ENCODE measurements around the gene TCHHL1.
"Not testable (repeated sequence)": the region's sequence is repeated elsewhere in the genome, so short reads cannot be mapped to it uniquely, and the experiment has no call there.

TCHHL1 gene

DNA sequence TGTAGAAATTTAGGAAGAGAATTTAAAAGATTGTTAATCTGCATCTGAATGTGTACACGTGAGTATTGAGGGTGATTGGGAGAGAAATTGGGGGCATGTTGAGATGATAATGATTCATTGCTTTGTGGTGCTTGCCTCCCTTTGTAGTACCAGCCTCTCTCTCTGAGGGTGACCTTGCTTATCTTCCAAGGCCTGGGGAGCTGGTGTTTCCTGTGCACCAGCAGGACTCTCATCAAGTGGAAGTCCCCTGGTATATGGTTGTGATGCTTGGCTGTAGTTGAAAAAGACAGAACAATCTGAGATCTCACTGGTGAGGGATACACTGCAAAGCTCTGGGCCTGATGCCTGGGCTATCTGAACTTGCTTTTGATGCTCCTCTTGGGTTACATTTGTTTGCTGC, 4.0 kb downstream of the TCHHL1 start:
- no peak for DNase-seq

DNA sequence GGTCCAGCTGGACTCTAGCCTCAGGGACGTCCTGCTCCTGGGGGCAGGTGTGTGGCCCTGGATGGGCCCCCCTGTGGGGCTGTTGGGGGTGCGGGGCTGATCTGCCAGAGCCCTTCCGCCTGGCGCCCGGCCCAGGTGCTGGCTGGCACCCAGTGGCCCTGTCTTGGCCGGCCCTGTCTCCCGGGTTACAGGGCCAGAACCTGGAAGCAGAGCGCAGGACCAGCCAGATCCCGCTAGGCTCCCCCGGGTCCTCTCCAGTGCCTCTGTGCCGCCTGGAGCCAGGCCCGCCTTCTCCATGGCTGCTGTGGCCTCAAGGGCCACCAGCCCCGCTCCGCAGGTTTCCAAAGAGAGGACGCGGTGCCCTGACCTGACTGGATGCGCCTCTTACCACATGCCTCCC, 7.8 kb downstream of the TCHHL1 start:
- not testable (repeated sequence) for DNase-seq

DNA sequence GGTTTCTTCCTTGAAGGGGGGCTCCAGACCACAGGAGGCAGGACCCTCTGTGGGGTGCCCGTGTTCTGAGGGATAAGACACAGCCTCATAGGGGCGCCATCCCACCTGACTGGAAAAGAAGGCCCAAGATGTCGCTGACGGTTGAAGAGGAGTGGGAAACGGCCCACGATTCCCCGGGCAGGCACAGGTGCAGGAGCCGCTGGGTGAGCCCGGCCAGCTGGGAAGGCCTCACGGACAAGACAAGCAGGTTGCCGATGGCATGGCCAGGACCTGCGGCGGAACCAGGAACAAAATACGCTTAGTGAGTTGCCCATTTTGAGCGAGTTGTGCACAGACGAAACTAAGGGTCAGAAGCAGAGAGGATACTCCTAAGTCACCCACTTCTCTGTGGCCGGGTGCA, 8.4 kb downstream of the TCHHL1 start:
- not testable (repeated sequence) for DNase-seq

DNA sequence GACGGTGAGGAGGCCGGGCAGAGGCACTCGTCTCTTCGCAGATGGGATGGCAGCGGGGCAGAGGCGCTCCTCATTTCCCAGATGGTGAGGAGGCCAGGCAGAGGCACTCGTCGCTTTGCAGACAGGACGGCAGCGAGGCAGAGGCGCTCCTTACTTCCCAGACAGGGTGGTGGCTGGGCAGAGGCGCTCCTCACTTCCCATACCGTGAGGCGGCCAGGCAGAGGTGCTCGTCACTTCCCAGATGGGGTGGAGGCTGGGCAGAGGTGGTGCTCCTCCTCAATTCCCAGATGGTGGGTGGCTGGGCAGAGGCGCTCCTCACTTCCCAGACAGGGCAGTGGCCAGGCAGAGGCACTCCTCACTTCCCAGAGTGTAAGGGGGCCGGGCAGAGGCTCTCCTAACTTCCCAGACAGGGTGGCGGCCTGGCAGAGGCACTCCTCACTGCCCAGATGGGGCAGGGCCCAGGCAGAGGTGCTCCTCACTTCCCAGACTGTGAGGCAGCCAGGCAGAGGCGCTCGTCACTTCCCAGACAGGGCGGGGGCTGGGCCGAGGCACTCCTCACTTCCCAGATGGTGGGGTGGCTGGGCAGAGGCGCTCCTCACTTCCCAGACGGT, 9.9 kb downstream of the TCHHL1 start:
- DNase-seq = no peak

DNA sequence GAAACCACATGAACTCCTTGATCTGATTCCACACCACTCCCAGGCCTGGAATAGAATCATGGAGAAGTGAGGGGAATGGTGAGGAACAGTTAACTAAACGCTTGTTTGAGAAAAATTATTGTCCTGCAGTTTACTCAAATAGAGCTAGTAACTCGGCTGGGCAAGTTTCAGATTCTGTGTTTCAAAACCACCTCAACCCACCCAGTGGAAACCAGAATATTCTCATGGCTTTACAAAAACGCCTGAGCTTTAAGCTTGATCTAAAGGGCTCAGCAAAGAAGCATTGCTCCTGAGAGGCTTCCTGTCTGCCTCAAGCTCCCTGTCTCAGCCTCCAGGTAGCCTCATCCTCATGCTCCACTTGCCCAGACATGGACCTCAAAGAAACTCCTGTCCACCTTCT, 16.6 kb downstream of the TCHHL1 start:
- no peak for DNase-seq

DNA sequence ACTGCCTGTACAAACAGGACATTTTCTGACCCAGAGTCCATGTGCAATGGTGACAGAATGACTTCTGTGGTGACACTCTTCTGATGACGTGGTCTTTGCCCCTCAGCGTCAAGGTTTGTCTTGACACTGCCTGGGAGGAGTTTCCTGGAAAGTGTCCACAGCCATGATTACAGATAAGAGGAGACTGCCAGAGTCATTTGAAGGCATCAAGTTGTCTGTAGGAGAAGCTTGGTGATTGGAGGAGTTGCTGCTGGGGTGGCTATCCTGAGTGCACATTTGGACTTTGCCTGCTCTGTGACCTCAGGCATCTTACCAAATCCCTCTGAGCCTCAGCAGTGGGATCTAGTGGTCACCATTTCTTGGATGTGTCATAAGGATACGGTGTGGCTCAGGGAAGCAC, 17.7 kb downstream of the TCHHL1 start:
- DNase-seq = no peak

DNA sequence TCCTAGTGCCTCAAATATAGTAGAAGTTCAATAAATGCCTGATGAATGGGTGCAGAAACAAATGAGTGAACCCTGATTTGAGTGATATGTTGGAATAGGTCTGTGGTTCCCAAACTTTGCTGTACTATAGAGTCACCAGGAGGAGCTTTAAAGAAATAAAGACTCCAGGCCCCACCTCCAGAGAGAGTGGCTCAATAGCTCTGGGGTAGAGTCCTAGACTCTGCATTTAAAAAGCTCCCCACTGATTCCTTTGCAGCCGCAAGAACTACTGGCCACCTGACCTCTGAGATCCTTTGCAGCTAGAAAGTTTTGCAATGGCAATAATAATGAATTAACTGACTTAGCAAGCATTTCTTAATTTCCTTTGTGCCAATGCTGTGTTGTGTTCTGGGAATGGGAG, 20.9 kb downstream of the TCHHL1 start:
- DNase-seq = no peak

DNA sequence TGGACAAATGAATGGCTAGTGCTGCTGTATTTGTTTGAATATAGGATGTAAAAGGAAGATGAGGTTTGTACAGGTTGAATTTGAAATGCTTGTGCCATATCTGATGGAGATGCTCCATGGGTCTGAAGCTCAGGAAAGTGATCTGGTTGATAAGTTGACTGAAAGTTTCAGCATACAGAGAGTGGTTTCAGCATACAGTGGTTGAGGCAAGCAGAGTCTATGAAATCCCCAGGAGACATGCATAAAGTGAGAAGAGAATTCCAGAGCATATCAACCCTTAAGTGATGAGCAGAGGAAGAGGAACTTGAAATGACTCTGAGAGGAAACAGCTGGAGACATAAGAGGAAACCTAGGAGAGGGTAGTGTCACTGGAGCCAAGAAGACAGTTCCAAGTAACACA, 21.7 kb downstream of the TCHHL1 start:
- DNase-seq = no peak

DNA sequence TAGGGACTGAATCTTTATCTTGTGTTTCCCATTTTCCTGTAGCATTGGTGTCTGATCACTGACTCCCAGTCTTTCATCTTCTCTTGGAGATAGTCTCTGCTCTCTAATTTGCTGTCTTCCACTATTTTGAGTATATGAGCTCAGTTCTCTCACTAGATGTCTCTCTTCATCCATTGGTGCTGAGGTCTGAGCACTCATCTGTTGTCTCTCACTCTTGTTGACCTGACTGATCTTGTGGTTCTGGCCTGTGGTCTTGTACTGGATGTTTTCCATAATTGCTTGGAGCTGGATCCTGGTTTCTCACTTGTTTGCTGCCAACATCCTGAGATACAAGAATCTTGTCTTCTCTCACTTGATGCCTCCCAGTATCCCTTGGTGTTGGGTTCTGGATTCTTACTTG, 26.9 kb downstream of the TCHHL1 start:
- DNase-seq = no peak

DNA sequence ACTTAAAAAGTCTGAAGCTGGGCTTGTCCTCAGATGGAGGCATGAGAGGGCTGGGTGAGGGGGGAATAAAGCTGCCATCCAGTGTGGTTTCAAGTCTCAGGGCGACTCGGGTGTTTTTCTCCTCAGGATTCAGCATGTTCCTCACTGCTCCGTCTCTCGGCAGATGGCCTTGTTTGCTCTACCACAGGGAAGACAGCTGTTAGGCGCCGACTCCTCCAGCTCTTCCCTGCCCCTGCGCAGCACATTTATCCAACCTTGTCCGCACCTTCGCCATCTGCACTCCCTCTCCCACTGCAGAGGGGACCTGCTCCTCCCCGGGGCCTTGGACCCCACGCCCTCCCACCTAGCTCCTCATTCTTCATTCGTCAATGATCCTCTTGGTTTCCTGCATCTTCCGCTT, 35.5 kb downstream of the TCHHL1 start:
- no peak for DNase-seq

DNA sequence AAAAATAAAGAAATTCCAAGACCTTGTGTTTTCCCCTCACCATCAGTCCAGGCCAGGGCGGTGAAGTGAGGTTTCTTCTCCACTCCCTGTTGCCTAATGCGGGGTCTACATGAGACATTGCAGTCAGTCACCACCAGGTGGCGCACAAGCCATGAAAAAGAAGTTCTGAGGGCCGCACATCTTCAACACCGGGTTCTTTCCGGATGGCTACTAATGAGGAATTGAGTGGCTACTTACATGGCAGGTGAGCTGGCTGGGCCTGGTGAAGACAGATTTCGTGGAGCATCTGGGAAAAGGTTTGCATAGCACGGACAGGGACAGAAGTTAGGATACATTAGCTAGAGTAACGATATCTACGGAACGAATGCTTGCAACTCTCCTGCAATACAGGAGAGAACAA, 36.3 kb downstream of the TCHHL1 start:
- DNase-seq = peak; percentile 89

DNA sequence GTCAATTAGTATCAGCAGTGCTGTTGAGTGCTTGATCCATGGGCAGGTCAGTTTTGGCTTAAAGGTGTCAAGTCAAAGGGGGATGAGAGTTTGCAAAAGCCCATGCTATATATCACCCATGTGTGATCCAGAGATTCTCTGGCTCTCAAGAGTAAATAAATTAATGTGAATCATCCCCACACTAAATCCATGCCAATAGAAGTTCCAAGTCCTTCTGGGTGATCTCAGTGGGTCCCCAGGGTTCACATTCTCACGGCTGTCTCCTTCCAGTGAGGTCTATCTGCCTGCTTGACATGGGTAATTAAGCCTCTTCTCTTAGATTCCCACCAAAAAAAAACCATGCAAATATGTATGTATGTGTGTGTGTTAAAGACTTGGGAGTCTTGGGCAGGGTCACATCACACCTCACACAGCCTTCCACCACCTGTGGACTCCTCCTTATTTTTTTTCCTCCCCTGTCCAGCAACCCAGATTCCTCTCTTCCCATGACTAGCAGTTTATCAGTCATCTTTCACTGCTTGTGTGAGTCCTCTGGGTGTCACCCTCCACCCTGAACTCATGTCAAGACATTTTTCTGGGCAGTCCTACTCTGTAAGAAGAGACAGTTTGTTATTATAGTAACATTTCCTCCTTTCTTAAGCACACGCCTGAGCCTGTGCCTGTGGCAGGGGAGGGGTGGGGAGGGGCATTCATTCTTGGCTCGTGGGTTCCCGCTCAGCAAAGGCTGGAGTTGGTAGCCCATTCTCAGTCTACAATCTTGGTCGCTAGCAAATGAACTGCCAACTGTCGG, 37.8 kb downstream of the TCHHL1 start:
- peak; percentile 13 to 40 for DNase-seq

DNA sequence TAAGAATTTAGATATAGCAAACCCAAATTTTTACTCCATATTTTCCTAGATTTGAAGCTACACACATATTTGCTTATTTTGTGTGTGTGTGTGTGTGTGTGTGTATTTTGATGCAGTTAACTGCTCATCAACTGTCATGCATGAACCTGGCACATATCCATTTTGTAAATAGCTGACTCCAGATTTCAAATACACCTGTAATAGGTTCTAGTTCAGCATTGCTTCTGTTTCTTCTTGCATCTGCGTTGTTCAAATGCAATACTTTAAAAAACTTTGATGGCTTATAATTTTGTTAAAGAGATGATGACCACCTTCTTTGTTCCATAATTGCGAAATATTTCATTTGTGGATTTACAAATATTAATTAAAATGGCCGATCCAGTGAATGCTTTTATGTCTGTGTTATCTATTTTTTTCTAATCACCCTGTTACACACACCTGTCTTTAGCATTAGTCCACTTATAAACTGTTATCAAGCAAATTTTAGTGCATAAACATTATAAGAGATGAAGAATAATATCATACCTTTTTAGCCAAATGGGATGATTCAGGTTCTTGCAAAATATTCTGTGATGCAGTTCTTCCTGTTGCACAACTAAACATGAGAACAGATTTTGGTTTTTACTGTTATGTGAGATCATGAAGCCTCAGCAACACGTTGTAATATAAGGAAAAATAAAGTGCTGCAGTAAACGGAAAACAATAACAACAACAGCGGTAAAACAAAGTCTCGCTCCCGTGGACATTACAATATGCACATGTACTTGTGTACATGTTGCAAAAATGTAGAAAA, 39.4 kb downstream of the TCHHL1 start:
- DNase-seq = peak; percentile 72 to 88

DNA sequence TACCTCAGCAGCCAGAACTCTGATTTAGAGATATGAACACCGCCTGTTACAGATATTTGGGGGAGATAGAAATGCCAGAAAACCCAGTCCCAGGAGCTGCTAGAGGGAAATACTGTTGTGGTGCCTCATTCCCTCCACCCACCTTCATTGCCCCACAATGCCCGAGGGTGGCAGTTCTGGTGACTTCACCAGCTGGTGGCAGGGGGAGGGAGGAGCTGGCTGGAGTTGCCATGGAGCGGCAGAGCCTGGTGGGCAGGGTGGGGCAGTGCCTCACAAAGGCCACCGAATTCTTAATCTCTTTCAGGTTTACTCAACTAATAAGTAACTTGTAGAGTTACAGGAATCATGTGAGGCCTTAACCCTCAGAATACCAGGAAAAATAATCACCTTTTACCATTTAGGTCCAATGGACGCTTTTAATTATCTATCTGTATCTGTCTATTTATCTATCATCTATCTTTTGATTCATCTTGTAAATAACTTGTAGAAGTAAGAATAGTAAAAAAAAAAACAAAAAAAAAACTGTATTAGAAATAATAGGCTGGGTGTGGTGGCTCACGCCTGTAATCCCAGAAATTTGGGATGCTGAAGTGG, 40.4 kb downstream of the TCHHL1 start:
- peak; percentile 95 to 97 for DNase-seq

DNA sequence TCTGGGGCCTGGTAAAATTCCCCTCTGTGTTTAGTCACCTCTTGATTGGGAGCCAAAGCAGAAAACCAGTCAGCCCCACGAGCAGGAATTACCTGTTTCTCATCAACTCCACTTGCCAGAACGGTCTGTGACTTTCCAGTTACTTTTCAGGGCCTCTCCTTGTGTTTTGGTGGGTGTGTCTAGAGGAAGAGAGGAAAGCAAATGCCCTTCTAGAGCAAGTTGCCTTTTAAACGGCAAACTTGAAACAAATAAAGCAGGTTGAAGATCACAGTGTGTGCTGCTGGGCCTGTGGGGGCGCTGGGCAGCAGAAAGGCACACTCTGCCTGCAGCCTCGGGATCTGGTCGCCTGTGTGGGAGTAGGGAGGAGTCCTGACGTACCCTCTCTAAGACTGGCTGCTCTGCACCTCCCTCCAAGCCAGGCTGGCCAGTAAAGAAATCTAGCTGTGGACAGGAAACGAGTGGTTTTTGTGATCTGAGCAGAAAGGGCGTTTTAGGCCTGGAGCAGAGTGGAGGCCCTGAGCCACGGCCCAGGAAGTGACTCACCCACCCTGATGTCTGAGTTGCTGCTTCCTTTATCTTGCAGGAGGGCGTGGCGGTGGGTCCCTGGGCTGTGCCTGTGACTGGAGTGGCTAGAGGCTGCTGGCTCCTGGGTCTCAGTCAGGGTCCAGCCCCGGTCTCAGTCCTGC, 41.0 kb downstream of the TCHHL1 start:
- peak; percentile 99 to 100 for DNase-seq

DNA sequence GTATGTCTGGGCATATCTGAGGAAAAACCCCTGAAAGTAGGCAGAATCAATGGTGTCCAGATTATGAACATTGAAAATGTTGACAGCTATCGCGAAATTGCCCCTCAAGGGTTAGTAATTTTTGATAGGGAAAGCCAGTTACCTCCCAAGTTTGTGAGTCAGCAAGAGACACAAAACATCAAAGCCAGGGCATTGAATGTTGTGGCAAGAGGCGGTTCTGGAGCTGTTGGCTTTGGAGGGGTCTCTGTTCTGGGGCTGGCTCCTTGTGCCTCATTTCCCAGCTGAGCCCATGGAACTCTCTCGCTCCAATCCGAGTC, 41.5 kb downstream of the TCHHL1 start:
- no peak for DNase-seq

DNA sequence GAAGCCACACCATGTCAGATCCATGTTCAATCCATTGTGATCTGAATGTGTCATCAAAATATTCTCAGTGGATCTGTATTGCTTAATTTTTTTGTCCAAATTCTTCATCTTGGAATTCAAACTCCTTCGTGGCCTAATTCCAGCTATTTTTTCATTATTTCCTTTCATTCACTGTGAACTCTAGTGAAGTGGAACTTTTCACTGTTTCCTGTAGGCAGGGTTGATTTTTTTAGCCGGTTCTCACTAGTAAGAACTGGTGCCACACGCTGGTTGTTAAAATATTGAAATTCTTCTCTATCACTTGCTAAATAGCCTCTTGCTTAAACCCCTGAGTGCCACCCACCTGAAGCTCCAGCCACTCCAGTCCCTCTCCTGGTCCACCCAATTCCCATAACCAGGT, 44.5 kb downstream of the TCHHL1 start:
- no peak for DNase-seq

DNA sequence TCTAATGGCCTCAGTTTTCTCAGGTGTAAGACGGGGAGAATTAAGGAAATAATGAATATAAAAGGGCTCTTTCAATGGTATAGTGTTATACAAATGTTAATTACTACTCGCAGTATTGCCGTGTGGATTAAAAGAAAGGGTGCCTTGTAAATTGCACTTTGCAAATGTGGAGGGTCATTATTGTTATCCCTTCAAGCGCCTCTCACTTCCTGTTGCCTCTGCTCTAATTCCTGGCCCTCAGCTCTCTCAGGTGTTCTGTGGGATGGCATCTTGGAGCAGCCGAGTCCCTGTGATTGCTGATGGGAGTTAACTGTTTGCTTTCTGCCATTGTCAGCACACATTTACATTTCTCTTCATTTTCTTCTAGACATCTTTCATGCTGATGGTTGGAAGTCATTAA, 45.0 kb downstream of the TCHHL1 start:
- DNase-seq = no peak

DNA sequence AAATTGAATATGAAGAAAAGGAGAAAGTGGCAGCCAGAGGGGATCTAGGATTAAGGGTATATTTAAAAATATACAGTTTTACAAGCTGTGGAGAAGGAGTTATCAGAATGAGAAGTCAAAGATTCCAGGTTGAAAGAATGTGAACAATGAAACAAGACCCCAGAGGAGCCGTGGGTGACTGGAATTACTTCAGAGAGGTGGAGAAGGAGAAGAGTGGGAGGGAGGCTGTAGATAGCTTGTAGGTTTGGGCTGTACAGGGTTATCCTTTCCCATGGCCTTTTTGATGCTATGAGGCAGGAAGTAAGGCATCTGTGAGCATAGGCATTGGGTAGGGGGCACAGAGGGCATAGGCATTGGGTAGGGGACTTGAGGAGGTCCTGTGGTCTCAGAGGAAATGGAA, 46.8 kb downstream of the TCHHL1 start:
- no peak for DNase-seq

DNA sequence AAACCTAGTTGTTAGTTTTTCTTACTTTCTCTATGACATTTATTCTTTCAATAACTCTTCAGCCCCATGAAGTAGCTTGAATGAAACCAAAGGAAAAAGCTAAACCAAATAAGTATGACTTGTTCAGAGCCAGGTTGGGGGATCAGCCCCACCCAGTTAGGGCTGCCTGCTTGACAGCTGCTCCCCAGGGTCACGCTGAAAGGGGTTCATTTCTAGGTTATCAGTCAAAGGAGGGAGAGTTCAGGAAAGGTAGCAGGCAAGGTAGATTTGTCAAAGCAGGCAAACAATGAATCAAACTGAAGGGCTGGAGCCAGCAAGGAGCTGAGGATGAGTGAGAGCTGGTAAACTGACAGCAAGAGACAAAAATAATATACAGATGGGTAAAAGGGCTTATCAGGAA, 49.0 kb downstream of the TCHHL1 start:
- DNase-seq = no peak

DNA sequence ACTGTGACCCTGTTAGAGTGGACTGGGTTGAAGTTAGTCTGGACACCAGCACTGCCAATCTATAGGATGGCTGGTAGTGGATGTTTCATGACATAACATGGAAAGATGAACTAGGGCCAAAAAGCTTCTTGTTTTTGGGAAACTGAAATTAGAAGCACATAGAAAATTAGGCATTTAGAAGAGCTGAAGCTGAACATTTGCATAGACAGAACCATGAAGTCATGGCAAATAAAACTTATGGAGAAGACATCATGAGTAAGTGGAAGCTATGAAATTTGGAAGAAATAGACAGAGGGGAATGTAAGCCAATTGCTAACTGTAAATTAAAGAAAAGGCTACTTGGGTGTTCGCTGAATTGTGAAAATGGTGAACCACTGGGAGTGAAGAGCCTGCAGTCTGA, 49.4 kb downstream of the TCHHL1 start:
- DNase-seq = no peak

DNA sequence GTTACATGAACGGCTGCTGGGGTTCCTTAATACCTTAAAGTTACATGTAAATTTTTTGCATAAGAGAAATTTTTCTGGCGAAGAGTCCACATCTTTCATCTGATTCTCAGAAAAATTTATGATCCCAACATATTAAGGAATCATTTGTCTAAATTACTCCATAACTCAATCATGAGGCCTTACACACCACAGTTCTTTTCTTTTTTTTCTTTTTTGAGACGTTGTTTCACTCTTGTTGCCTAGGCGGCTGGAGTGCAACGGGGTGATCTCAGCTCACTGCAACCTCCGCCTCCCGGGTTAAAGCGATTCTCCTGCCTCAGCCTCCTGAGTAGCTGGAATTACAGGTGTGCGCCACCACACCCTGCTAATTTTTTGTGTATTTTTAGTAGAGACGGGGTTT, 50.0 kb downstream of the TCHHL1 start:
- peak in 1 of 2 donors; percentile 58 for DNase-seq
